Fibroblast of pulmonary artery (primary cell): Measurements from ENCODE around the gene ANO10.
"Not testable (repeated sequence)": the region's sequence is repeated elsewhere in the genome, so short reads cannot be mapped to it uniquely, and the experiment has no call there.

ENCODE experiments used
- DNase-seq: peaks from one replicate; pipeline ENCODE4 v3.0.0-alpha.2; 2010; ENCODE audit warnings: low read depth
- H3K4me3 ChIP-seq: replicated peaks from 2 replicates; pipeline ENCODE4 v1.5.1; 2011; ENCODE audit warnings: low read depth, mild to moderate bottlenecking, control low read depth, low read length, moderate library complexity
- TF ChIP-seq, protein P1 (sequence below): IDR thresholded peaks from 2 replicates; pipeline ENCODE4 v1.5.1; 2011; ENCODE audit warnings: mild to moderate bottlenecking, control low read depth, low read length, inconsistent platforms; ENCODE audit errors: missing control alignments

Gene ANO10

DNA sequence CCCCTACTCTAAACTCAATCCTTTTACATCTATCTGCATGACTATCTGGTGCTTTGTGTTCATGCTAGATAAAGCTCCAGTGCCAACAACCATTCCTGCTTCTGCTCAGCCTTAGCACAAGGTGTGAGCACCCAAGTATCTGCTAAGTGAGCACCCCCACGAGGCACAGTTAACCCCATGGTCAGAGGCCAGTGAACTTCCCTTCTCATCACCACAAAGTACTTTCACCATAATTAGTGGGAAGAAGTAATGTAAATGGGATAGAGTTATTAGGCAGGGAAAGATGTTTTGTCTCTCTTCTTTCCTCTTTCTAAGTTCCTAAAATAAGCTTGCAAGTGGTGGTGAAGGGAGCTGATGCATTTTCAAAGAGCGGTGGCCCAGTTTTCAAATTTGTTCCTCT lies 96.4 kb downstream of the ANO10 start:
- H3K4me3 ChIP-seq: no peak overlapping the region
- TF ChIP-seq, protein P1, sequence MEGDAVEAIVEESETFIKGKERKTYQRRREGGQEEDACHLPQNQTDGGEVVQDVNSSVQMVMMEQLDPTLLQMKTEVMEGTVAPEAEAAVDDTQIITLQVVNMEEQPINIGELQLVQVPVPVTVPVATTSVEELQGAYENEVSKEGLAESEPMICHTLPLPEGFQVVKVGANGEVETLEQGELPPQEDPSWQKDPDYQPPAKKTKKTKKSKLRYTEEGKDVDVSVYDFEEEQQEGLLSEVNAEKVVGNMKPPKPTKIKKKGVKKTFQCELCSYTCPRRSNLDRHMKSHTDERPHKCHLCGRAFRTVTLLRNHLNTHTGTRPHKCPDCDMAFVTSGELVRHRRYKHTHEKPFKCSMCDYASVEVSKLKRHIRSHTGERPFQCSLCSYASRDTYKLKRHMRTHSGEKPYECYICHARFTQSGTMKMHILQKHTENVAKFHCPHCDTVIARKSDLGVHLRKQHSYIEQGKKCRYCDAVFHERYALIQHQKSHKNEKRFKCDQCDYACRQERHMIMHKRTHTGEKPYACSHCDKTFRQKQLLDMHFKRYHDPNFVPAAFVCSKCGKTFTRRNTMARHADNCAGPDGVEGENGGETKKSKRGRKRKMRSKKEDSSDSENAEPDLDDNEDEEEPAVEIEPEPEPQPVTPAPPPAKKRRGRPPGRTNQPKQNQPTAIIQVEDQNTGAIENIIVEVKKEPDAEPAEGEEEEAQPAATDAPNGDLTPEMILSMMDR: no peak
- no peak for DNase-seq

DNA sequence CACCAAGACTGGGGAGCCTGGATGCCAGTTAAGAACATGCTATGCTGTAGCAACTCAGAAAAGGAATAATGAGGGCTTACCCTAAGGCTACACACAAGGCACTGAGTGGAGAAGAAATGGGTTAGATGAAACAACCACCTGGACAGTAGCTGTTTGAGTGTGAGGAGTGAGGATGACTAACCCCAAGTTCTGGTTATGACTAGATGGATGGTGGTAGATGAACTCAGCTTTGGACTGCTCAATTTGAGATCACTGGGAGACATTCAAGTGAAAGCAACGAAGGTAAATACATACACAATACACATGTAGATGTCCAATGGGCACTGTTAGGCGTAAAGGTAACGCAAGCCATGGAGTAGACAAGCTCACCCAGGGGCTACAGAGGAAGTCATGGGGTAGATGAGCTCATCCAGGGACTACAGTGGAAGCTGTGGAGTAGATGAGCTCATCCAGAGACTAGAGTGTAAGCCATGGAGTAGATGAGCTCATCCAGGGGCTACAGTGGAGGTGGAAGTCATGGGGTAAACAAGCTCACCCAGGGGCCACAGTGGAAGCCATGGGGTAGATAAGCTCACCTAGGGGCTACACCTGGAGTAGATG lies 98.3 kb downstream of the ANO10 start:
- H3K4me3 ChIP-seq: no peak overlapping the region
- TF ChIP-seq, protein P1: no peak
- peak; percentile 8 for DNase-seq

DNA sequence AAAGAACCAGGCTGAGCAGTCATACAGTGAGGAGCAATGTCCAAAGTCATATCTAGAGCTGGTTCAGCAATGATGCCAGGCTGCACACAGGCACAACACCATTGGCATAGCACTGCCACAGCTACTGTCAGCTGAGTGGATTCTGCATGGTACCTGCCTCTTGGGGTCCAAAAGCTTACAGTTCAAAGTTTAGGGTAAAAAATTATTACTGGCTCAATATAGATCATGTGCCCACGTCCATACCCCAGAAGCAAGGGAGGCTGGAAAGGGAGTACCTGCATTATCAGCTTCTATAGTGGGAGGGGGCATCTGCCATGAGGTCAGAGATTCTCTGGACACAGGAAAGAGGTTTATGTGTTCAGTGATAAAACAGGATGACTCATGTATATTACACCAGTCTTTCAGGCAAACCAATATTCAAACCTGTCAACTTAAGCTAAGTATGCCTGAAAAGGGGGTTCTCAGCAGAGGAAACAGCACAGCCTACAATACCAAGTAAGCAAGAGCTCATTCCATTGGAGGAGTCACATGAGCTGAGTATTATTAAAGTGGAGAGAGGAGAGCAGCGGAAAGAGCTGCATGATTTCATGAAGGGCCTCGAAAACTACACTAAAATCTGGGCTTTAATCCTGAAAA lies 99.0 kb downstream of the ANO10 start:
- TF ChIP-seq, protein P1: no peak
- peak; percentile 51 for DNase-seq
- no peak overlapping the region for H3K4me3 ChIP-seq

DNA sequence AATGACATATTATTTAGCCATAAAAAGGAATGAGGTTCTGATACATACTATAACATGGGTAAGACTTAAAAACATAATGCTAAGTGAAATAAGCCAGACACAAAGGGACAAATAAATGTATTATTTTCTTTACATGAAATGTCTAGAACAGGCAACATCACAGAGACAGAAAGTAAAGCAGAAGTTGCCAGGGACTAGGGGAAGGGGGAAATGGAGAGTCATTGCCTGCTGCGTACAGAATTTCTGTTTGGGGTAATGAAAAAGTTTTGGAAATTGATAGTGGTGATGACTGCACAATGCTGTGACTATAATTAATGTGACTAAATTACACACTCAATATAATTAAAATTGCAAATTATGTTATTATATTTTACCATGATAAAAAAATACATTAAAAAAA lies 99.9 kb downstream of the ANO10 start:
- no peak overlapping the region for H3K4me3 ChIP-seq
- TF ChIP-seq, protein P1: no peak
- no peak for DNase-seq

DNA sequence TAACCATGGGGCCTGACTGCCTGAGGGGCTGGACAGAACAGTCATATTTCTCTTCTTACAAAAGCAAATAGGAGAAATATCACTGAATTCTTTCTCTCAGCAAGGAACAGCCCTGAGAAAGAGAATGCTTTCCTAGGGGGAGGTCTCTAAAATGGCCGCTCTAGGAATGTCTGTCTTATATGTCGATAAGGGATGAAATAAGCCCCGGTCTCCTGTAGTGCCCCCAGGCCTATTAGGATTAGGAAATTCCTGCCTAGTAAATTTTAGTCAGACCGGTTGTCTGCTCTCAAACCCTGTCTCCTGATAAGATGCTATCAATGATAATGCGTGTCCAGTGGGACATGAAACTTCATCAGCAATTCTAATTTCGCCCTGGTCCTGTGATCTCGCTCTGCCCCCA lies 103.3 kb downstream of the ANO10 start:
- not testable (repeated sequence) for DNase-seq

DNA sequence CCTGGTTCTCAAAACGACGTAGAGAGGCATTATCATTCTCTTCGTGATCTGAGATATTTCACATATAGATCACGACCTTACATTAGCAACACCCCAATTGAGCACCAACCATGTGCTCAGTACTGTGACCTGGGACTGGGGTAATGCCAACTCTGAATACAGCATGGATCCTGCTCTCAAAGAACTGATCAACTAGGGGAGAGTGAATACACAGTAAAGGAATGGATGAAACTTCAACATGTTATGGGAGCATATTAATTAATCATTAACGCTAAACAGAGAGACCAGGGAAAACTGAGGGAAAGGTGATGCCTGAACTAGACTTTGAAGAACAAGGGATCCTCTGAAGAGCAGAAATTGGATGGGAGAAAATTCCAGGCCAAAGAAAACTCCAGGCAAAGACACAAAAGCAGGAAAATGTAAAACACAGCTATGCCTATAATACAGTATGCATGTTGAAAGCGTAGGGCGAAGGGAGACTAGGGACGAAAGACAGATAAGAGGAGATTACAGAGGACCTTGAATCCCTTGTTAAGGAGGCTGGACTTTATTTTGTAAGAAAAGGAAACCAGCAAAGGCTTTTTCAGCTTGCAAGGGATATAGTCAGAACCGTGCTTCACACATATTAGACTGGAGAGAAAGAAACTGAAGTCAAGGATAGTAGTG lies 105.7 kb downstream of the ANO10 start:
- H3K4me3 ChIP-seq: no peak overlapping the region
- TF ChIP-seq, protein P1: no peak
- no peak for DNase-seq

More for the DNA sequence above, 103.3 kb downstream of the ANO10 start:
- not testable (repeated sequence) for H3K4me3 ChIP-seq

DNA sequence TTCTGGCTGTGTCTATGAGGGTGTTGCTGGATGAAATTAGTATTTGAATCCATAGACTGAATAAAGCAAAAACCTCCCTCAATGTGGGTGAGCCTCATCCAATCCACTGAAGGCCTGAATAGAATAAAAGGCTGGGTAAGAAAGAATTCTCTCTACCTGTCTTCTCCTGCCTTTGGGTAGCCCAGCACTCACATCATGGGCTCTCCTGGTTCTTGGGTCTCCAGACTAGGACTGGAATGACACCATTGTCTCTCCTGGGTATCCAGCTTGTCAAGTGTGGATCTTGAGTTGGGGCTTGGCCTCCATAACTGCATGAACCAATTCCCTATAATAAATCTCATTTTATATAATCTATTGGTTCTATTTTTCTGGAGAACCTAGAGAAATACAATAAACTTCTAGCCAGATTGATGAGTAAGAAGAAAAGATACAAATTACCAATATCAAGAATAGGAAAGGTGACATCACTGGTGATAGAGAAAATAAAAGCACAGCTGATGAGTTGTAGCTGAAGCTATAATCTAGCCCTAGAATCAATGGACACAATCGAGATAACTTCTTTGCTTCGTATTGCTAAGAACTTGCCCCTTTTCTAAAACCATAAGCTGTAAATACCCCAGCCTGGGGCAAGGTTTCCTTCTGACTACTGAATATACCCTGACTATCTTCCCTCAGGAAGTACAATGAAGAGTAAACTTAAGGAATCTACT lies 106.4 kb downstream of the ANO10 start:
- no peak overlapping the region for H3K4me3 ChIP-seq
- DNase-seq: no peak
- TF ChIP-seq, protein P1: no peak
